ENCODE data around the gene DAB2IP.

The DAB2IP gene

GRCh38 chr9:121683652-121684051, 32.2 kb downstream of the DAB2IP start:
- DNase-seq (ENCODE audit: low read depth in 2 of 2, low spot score in 1 of 2) = no peak

- no peak for DNase-seq (ENCODE audit: low read depth in 2 of 2, low spot score in 1 of 2)
These were observed 33.1 kb downstream of the DAB2IP start for GRCh38 chr9:121684381-121685145.

DNA sequence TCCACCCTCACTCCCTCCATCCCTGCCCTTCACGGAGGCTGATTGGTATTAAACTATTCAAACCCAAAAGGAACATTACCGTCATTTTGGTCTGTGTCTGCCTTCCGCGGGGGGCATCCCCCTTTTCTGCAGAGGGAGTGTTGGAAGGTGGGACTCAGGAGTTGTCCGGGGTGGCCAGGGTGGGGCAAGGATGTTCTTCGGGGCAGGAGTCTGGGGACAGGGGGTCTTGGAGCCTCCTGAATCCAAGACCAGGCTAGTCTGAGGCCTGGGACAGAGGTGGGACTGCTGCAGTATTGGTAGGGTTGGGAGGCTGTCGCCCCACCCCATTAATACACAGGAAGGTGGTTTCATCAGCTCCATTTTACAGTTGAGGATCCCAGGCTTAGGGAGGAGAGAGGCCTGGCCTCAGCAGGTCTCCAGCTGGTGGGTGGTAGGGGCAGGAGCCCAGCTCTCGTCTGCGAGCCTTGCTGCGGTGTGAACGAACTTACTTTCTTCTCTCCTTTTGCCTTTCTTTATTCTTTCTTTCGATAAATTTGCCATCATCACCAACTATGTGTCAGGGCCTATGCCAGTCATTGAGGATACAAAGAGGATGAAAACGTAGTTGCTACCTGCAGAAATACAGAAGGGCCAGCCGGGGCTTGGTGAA, 33.8 kb downstream of the DAB2IP start:
- DNase-seq (ENCODE audit: low read depth in 2 of 2, low spot score in 1 of 2) = no peak

- no peak for DNase-seq (ENCODE audit: low read depth in 2 of 2, low spot score in 1 of 2)
These were observed 34.5 kb downstream of the DAB2IP start for GRCh38 chr9:121685795-121686377.

DNA sequence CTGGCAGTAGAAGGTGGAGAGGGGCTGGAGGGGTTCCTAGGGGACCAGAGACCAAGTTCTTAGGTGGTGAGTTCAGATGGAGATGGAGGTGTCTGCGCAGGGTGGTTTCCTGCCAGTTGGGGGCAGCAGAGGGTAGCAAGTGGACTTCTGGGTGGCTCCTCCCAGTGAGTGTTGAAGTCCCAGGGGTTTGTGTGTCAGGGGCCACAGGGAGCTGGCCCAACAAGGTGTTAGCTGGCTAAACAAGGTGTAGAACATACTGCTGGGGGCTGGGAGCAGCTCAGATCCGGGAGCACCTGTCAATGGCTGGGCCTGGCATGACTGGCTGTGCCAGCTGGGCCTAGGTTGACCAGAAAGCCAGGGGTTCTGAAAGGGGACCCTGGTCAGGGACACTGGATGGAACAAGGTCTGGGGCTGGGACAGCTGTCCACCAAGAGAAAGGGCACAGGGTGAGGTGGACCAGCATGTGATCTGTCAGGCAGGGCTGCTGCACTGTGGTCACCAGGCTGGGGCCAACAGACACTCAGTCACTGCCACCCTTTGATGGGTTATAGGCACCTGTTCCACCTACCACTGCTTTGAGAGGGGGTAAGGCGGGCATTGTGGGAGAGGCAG, 35.6 kb downstream of the DAB2IP start:
- peak in 1 of 2 donors; percentile 9 for DNase-seq (ENCODE audit: low read depth in 2 of 2, low spot score in 1 of 2)

GRCh38 chr9:121688146-121688680, 36.8 kb downstream of the DAB2IP start:
- no peak for DNase-seq (ENCODE audit: low read depth in 2 of 2, low spot score in 1 of 2)

- no peak for DNase-seq (ENCODE audit: low read depth in 2 of 2, low spot score in 1 of 2)
These were observed 37.2 kb downstream of the DAB2IP start for GRCh38 chr9:121688681-121689080.

DNA sequence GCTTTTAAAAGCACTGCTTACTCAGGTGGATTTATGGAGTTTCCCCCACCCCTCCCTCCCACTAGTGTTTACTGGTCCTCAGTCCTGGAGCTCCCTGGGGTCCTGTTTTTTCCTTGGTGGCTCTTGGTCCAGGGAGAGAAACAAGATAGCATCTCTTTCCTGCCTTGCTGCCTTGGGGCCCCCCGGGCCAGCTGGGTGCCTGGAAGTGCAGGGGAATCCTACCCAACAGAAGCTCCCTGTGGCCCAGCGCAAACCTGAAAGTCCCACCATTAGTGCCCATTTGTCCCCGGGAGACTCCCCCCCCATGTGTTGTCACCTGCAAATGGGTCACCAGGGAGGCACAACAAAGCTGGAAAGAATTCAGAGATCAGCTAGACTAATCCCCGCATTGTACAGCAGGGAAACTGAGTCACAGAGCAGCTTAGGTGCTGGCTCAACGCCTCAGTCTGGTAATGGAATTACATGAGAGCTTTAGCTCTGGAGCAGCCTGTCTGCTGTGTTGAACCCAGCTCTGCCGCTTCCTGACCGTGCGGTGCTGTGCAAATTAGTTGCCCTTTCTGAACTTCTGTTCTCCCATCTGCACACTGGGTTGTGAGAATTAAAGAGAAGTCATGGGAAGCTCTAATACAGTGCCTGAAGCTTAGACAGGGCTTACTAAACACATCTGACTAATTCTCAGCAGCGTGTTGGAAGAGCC, 38.2 kb downstream of the DAB2IP start:
- DNase-seq (ENCODE audit: low read depth in 2 of 2, low spot score in 1 of 2) = no peak

- no peak for DNase-seq (ENCODE audit: low read depth in 2 of 2, low spot score in 1 of 2)
These were observed 38.9 kb downstream of the DAB2IP start for GRCh38 chr9:121690316-121690715.

- DNase-seq (ENCODE audit: low read depth in 2 of 2, low spot score in 1 of 2) = no peak
These were observed 39.3 kb downstream of the DAB2IP start for GRCh38 chr9:121690766-121691165.

- DNase-seq (ENCODE audit: low read depth in 2 of 2, low spot score in 1 of 2) = no peak
These were observed 40.5 kb downstream of the DAB2IP start for GRCh38 chr9:121691890-121692289.

DNA sequence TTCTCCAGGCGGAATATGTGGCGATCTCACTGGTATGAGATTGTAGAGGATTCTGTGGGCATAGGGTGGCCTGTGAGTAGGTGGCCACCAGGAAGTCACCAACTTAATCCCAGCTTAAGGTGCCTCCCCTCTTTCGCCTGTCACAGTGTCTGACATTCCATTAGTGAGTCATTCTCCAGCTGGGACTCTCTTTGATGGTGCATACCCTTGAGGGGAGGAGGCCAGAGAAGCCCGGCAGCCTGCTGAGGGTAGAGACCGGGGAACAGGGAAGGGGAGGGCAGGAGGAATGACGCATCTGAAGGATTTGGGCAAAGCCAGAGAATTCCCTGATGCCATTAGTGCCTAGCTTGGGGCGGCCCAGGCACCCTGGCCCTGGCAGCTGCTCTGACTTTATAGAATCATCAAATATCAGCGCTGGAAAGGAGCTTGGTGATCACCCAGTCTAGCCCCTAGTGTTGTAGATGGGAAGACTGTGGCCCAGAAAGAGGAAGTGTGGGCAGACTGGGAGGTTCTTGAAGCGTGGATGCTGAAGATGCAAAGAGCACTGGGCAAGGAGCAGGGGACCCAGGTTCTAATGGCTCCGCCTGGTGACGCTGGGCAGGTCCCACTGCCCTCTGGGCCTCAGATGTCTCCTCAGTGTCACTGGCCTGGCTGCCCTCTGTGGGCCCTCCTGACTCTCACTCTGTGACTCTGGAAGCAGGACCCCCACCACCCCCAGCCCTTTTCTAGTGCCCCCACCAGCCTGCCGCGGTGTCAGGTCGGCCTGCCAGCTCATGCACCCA, 41.4 kb downstream of the DAB2IP start:
- no peak for DNase-seq (ENCODE audit: low read depth in 2 of 2, low spot score in 1 of 2)

GRCh38 chr9:121693388-121693670, 41.9 kb downstream of the DAB2IP start:
- no peak for DNase-seq (ENCODE audit: low read depth in 2 of 2, low spot score in 1 of 2)

DNA sequence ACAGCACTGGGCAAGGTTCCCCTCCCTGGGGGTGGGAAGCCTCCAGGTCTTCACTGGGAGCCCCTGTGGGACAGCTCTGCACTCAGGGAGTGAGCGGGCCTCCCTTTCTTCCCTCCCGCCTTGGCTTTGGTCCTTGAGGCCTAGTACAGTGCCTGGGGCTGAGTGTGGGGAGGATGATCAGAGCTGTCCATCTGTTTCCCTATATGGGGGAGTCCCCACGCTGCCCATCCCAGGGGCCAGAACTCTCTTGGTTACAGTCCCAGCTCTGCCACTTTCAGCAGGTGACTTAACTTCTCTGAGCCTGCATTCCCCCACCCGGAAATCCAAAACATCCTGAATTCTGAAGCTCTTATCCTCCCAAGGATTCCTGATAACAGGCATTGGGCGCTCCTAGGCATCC, 42.6 kb downstream of the DAB2IP start:
- no peak for DNase-seq (ENCODE audit: low read depth in 2 of 2, low spot score in 1 of 2)

GRCh38 chr9:121694600-121694999, 43.2 kb downstream of the DAB2IP start:
- DNase-seq (ENCODE audit: low read depth in 2 of 2, low spot score in 1 of 2) = no peak

DNA sequence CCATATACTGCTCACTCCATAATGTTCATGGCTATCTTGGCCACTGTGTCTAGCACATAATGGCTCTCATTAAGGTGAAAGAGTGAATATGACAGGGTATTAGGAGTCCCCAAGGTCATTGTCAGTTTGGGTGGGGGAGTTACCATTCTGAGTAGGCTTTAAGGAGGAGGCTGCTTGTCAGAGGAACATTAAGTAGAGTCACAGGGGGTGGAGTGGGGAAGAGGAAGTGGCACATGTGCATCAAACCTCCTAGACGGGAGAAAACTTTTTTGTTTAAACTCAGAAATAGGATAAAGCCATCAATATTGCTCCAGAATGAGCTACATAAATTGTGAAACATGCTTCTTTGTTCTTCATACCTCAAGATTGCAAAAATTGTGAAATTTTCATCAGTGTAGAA, 45.5 kb downstream of the DAB2IP start:
- DNase-seq (ENCODE audit: low read depth in 2 of 2, low spot score in 1 of 2) = no peak

GRCh38 chr9:121698627-121699570, 47.5 kb downstream of the DAB2IP start:
- DNase-seq (ENCODE audit: low read depth in 2 of 2, low spot score in 1 of 2) = peak; percentile 9 to 22

DNA sequence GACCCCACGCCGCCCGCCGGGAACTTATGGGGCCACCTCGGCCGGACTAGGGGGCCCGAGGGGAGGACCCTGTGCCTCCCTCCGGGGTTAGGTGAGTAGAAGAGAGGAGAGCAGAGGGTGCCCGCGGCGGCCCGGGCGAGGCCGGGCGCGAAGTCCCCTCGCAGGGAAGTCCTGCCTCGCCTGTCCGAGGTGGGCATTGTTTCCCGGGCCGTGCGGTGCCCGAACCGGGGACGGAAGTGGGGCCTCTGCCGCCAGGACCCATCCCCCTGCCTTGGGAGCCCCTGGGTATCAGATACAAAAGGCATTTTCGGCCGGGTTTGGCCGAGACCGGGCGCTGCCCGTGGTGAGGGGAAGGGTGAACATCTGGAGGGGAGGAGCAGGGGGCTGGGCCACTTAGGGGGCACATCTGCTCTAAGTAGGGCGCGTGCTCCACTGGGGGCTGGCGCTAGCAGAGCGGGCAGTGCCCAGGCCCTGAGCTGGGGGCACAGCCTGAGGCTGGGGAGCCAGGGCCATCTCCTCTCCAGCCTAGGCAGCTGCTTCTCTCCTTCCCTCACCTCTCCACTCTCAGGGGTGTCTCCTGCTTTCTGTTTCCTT, 48.2 kb downstream of the DAB2IP start:
- DNase-seq (ENCODE audit: low read depth in 2 of 2, low spot score in 1 of 2) = no peak
